CMK (cell line): ENCODE results near the gene RAB25.
A peak's percentile ranks its signal among the peaks of the same experiment; 100 is the strongest.

Experiments used
- DNase-seq: peaks from one replicate; pipeline ENCODE4 v3.0.0-alpha.2; 2010; ENCODE audit warnings: low read depth

Gene RAB25

DNA sequence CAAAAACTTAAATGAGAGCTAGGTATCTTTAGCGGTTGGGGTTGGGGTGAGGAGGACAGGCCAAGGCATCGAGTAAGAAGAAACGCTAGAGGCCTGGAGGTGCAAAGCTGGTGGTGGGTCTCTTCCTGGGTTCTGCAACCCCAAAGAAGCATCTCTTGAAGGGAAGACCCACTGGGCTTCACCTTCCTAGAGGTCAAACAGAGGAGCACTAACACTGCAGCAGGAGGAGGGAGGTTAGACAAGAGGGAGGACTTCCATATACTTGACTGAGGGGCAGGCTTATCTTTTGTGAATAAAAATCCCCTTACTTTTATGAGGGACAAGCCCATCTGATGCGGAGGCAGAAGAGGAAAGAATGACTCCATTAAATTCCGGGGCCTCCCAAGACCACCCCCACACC is 18.8 kb downstream of the RAB25 start:
- DNase-seq: no peak

DNA sequence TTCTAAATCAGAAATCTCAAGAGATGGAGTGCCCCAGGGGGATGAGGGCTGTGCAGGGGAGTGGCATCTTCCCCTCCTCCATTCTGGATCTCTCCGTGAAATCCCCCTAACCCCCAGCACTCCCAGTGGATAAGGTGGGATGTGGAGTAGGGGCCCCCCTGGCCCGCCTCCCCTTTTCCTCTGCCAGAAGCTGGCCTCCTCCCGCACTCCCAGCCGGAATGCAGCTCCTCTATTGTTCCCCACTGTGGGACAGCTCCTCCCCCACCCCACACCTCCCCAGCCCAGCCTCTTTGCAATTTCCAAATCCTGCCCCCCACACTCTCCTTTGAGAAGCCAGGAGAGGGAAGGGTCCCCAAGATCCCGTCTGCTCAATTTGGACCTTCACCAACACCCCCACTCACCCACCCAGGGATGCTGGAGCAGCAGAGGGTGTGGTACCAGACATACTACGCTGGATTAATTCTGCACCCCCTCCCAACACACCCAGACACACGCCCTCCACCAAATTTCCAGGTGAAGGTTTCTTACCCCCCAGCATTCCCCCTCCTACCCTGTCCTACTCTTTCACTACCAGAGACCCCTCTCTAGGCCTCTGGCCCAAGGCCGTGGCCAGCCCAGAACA is 19.4 kb downstream of the RAB25 start:
- no peak for DNase-seq

DNA sequence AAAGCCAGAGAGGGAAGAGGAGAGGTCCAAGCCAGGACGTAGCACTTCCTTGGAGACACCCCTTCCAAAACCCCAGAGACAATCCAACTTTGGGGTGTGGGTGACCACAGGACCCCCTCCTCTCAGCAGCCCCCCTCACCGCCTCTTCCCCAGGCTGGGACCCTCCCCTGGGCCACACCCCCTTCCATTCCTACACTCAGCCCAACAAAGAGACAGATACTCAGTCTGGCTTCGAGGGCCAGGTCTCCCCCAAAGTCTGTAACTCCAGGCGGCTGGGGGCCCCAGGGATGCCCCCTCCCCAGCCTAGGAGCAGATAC is 19.9 kb downstream of the RAB25 start:
- DNase-seq: no peak

DNA sequence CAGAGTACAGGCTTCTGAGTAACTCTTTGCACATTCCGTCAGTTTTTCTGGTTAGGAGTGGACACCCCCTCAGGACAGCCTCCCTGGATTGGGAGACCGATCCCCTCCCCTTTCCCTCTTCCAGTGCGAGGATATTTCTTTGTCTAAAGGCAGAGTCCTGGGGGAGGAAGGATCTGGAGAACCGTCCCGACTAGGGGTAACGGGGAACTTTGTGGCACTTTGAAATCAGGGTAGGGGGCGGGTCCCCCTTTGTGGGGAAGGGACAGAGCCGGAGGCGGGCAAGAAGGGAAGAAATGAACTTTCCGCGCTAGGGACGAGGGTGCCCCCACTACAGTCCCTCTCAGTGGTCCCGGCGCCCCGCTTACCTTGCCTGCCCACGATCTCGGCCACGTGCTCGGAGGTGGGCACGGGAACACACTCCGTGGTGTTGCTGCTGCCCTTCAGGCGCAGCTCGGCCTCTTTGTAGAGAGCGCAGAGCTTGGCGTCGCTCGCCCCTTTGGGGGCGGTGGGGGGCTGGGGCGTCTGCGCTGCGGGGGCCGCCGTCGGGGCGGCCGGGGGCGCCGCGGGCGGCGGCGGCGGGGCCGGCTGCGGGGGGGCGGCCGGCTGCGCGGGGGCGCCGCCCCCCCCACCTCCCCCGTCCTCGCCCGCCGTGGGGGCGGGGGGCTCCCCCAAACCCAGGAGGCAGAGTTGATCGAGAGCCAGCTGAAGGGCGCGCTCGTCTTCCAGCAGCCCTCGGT is 20.4 kb downstream of the RAB25 start:
- no peak for DNase-seq

DNA sequence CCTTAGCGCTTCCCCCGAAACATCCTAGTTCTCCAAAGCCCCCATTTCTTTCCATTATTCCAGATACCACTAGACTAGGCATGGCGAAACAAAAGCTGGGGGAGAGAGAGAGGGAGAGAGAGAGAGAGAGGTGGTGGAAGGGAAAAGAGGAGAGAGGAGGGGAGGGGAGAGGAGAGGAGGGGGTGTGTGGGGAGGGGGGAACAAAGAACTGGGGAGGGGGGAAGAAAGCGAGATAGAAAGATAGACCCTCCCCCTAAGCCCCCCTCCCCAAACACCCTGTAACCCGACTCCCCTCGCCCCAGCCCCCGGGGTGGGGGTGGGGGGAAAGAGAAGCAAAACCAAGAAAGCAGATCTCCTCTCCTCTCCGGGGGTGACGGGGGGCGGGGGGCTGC is 21.0 kb downstream of the RAB25 start:
- DNase-seq: no peak

DNA sequence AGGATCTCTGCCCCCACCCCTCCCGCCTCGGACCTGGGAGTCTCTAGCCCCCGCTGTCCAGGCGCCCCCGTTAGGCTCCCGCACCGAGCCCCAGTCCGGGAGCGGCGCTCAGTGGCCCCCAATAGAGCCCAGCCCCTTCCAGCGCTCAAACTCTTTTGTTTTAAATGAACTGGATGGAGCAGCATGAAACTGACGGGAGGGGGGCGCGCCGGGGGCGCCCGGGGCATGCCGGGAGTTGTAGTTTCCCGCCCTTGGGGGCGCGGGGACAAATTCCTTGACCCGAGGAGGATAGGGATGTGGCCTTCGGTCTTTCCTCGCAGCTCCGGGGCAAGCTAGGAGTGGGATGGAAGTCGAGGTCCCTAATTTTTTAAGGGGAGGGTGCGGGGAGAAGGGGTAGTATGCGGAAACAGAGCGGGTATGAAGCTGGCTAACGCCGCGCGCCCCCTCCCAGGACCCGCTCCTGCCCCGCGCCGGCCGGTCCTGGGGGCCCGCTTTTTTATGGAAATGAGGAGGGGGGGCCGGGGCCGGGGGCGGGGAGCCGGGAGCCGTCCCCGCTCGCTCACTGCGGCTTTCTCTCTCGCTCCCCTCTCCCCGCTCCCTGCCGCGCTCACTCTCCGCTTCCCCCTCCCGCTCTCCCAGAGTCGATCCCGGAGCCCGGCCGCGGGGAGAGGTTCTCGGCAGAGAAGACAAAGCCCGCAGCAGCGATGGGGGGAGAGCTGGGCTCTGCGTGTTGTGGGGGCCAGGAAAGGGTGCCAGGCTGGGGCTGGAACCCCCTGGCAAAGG is 21.5 kb downstream of the RAB25 start, which contains the start of gene MEX3A:
Gene MEX3A (minus strand): TSS at position 157 of the 783 bp plus-strand sequence. CDS start 467 bp downstream, outside the sequence.
- DNase-seq: no peak

DNA sequence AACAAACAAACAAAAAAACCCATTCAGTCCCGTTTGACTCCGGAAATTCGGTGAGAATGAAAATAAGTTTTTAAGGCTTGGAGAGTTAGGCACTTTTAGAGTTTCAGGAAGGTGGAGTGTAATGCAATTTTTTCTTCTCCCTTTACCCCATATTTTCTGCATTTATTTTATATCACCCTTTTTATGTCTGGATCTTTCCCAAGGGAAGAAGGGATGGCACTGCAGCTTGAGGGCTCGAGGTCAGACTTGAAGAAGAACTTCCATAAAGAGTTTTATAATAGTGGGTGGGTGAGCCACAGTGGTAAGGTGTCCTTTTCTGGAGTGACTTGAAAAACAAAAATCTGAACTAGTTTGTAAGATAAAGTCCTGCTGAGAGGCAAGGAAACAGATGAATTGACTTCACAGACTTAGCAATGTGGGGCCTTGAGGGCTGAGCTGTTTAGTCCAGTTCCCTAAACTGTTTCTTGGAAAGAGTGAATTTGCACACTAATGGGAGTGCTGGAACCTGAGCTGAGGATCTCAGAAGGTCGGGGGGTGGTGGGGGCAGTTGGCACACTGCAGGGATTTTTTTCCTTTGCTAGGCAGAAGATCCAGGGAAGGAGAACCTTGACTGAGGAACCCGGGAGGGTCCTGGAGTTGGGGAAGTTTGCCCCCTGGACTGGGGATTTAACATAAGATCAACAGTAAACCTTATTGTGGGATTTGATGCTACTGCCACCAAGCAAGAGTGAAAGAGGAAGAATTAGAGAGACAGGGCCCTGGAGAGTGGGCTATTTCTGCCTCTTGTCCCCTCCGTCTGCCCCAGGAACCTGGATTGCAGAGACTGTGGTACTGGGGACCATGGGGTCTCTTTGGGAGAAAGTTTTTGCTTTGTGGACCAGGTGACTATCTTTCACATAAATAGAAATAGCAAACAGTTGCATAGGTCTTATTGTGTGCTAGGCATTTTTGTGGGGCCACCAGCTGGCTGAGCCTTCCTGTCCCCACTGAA is 23.1 kb downstream of the RAB25 start:
- no peak for DNase-seq

DNA sequence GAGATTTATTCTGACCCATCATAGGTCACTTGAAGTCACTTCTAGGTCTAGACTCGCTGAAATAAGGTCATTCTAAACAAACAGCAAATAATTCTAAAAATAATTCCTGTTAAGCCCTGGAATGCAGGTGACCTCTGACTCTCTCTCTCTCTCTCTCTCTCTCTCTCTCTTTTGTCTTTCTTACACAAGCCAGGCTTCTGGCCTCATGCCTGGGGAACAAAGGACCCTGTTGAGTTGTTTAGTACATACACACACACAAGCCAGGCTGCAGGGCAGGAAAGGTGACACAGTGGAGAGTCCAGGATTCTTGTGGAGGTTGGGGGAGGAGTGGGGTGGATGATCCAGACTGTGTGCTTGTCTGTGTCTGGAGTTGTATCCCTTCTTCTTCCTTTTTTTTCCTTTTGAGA is 25.3 kb downstream of the RAB25 start:
- no peak for DNase-seq

DNA sequence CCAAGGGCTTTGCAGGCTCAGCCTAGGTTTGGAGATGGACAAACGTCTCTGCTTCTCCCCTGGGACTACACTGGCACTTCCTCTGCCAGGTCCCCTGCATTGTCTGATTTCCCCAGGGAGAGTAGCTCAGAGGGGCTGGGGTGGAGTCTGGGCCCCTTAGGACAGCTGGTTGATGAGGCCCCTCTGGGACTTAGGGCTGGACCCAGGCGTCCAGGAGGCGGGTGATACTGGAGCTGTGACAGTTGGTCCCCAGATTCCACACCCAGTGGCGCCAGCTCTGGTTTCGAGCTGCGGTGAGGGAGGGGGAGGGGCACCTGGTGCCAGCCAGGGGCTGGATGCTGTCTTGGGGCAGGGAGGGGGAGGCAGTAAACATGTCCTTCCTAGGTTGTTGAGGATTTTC is 28.7 kb downstream of the RAB25 start:
- no peak for DNase-seq

DNA sequence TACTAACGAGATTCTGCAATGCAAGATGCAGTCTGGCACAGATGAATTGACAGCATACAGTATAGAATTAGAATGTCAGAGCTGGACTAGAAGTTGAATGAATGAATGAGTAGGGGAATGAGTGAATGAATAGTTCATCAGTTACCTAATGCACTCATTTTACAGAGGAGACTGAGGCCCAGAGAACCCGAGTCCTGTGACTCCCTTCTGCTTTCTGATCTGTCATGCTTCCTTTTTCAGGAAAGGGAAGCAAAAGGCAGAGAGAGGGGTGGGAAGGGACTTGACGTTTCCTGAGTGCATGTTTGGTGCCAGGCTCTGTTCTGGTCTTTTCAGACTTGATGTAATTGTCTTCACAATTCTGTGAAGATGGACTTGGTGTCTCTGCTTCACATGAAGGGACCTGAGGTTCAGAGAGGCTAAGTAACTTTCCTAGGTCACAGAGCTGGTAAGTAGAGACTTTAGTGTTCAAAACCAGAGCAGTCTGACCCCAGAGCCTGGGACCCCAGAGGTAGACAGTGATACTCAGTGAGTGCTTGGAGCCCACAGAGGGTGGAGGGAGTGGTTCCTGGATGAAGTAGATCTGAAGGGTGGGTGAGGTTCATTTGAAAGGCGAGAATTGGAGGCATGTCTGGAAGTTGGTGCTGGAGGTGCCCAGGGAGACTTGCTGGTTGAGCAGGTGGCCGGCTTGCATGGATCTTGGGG is 29.3 kb downstream of the RAB25 start:
- DNase-seq: no peak

DNA sequence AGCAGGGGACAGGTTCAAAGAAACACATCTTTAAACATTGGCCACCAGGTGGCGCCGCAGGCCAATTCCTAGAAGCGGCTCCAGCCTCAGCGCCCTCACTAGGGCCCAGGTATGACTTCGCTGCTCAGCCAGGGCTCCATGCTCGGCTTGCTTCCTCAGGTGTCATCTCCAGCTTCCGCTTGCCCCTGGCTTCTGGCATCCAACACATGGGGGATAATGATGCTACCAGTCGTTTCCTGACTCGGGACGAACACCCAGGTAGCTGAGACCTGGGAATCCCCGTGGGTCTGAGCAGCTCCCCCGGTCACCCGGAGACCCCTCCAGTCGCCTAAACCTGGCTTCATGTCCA is 29.9 kb downstream of the RAB25 start:
- no peak for DNase-seq

DNA sequence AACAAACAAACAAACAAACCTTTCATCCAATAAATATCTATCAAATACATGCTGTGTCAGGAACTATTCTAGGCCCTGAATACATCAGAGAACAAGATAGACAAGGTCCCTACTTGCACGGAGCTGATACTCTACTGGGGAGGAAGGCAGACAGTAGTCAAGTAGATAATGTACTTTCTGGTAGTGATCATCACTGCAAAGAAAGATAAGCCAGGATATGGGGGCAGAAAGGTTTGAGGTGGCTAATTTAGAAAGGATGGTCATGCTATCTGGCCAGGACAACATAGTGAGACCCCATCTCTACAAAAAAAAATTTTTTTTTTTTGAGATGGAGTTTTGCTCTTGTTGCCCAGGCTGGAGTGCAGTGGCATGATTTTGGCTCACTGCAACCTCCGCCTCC is 30.6 kb downstream of the RAB25 start:
- no peak for DNase-seq

DNA sequence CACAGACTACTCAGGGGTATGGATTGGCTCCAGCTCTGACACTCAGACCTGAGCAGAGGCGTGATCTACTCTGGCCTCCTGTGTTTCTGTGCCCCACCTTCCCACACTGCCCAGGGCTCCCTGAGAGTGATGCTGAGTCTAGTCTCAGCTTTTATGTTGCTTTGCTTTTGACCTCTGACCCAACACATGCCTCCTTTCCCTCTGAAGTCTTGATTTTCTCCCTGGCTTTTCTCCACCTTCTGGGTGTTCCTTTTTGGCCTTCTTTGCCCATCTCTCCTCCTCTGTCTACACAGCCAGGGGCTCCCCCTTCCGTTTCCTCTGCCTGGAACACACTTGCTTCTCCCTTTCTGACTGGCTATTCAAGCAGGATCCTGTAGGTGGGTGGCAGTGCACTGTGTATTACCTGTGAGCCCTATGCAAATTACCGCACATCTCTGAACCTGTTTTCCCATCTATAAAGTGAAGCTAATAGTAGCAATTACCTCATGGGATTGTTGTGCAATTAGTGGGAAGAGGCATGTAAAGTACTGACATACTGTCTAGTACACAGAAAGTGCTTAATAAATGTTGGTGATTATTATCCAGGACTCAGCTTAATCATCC is 35.0 kb downstream of the RAB25 start:
- DNase-seq: no peak

DNA sequence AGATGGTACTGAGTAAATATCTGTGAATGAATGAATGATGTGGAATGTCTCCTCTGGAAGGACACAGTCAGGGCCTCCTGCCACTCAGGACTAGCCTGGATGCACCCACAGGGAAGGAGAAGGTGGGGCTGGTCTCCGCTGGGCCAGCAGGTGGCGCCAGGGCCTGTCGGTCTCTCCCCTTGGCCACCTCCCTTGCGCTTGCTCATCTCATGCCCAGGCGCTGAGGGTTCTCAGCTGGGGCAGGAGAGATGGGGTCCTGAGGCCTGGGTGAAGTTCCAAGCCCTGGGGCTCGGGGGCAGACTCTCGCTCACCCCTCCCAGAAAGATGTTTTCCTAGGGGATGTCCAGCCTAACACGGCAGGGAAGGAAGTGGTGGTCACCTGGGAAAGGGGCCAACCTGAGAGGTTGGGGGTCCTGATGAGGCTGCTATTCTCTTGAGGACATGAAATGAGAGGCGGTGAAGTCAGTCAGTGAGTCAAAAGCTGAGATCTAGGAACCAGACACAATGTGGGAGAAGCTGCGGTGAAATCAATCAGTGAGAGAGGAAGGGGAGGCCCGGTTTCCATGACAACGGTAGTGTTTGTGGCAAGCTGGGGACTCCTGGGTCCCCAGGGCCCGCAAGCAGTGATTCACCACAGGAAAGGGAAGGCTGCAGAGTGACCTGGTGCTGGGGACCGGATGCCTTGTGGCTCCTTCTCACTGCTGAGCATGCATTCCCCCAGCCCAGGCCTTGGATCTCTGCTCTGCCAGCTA is 35.9 kb downstream of the RAB25 start:
- peak; percentile 93 for DNase-seq

DNA sequence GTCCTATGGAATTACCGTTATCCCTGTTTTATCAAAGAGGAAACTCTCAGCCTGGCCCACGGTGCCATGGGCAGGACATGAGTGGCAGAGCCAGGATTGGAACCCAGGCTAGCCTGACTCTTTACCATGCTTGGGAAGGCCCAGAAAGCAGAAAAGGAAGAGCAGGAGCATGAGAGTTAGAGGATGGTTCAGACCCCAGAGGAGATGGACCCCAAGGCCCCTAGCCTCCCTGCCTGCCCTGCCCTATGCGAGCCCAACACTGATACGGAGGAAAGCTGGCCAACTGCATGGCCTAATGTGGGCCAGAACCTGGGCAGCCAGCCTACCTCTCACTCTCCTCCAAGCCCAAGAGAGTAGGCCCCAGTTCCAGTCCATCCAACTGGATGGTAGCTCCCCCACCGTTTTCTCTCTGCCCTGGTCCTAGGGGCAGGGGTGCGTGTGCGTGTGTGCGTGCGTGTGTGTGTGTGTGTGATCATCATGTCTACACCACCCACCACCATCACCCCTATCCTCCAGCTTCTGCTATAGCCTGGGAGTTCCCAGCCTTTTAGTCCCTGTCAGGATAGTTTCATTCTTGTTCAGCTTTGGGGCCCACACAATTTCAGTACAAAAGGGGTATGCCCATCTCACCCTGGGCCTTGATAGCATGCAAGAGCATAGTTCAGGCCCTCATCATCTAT is 36.7 kb downstream of the RAB25 start:
- DNase-seq: no peak

DNA sequence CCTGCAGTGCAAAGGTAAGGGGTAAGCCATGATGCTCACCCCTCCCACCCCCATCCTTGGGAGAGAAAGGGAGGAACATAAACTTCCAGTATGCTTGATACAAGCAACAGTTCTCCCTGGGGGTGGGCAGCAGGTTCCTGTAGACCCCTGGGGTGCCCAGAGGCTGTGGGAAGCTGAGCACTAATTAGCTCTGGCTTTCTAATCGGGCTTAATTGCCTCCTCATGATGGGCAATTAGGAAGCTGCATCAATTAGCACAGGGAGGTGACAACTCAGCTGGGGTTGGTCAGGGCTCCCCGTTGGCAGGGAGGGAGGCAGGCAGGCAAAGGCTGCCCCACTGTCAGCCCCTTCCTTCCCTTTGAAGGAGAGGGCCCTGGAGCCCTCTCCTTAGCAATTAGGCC is 37.8 kb downstream of the RAB25 start:
- no peak for DNase-seq

DNA sequence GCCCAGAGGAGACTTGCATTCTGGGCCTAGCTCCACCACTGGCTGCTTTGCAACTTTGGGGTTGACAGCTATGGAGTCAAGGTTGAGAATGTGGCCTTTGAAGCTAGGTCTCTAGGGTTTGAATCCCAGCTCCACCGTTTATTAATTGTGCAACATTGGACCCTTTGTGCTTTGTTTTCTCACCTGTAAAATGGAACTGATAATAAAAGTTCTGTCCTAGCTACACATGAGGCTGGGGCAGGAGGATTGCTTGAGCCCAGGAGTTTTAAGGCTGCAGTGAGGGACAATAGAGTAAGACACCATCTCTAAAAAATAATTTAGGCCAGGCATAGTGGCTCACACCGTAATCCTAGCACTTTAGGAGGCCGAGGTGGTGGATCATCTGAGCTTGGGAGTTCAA is 38.3 kb downstream of the RAB25 start:
- DNase-seq: no peak

DNA sequence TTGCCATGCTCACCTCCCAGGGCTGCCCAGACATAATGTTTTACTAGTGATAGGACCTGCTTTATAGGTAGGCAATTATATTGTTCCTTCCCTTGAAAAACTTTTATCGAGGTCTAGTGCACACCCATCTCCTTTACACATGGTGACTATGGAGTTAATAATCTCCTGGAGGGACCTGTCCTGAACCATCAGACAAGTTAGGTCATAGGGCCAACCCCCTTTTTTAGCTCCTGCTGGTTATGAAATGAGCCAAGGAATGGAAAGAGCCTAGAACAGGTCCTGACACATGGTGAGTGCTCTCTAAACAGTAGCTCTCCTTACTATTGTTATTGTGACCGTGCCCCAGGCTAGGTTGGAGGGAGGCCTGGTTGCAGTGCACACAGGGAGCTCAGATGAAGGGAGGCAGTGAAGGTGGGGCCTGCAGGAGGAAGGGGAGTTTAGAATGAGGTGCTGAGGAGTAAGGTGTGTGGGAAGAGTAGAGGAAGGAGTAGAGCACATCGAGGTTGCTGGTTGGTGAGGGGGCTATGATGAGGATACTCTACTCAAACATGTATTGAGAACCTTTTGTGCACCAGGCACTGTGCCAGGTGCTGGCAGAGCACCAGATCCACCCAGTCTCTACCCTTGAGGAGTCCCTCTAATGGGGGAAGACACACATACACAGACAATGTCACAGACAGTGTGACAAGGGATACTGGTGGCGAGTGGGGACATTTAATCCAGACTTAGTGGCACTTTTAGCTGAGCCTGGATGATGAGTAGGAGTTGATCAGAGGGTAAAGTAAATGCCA is 39.4 kb downstream of the RAB25 start:
- no peak for DNase-seq

DNA sequence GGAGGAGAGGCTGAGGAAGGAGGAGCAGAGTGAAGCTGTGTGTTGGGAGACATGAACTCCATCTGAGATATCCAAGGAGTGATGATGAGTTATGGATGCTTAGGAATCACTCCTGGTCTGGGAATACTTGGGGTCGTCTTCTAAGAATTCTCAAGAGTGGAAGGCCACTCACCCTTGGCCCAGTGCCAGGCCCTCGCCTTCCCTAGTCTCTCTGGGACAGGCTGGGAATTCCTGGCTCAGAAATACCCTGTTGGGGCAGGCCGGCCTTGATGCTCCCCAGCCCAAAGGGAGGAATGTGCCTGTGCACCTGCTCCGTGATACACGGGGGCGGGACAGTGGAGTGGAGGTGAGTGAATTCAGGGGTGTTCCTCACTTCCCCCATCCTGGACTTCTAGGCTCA is 40.9 kb downstream of the RAB25 start:
- DNase-seq: no peak
